GM21423 (cell line): ENCODE measurements around the gene DGCR2.

Experiments
- ATAC-seq: cut with Tn5 transposase; IDR thresholded peaks from one replicate; pipeline ENCODE4 v1.9.1; 2021; ENCODE audit warnings: mild to moderate bottlenecking, moderate library complexity; ENCODE audit not compliant: unreplicated experiment

The DGCR2 gene

GRCh38 chr22:19046719-19047609 is 75.2 kb downstream of the DGCR2 start:
- ATAC-seq: no peak

GRCh38 chr22:19046287-19046686 is 75.9 kb downstream of the DGCR2 start:
- ATAC-seq: no peak

DNA sequence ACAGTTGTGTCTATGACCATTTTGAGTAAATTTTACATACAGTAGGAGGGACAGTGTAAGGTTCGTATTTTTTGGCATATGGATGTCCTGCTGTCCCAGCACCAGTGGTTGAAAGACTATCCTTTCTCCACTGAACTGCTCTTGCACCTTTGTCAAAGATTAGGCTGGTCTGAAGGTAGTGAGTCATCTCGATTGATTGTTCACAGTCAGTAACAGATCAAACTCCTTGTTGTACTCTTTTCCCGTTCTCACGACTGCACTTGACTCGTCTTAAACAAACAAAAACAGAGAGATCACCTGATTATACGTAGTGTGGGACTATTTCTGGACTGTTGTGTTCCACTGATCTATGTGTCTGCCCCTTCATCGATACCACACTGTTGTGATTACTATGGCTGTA is 77.1 kb downstream of the DGCR2 start:
- no peak for ATAC-seq

DNA sequence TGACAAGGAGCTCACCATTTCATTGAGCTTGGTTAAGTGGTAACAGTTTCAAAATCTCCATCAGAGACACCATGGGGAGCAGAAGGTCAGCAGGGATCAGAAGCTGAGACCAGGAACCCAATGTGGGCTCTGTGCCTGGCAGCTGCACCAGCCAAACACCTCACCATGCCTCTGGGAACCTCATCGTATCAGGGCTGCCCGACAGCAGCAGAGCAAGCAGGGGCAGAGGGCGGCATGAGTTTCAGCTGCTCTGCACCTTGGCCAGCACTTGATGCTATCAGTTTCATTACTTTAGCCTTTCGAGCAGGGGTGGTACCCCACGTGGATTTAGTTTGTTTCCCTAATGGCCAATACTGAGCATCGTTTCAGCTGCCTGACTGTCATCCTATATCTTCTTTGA is 77.8 kb downstream of the DGCR2 start:
- ATAC-seq: no peak

DNA sequence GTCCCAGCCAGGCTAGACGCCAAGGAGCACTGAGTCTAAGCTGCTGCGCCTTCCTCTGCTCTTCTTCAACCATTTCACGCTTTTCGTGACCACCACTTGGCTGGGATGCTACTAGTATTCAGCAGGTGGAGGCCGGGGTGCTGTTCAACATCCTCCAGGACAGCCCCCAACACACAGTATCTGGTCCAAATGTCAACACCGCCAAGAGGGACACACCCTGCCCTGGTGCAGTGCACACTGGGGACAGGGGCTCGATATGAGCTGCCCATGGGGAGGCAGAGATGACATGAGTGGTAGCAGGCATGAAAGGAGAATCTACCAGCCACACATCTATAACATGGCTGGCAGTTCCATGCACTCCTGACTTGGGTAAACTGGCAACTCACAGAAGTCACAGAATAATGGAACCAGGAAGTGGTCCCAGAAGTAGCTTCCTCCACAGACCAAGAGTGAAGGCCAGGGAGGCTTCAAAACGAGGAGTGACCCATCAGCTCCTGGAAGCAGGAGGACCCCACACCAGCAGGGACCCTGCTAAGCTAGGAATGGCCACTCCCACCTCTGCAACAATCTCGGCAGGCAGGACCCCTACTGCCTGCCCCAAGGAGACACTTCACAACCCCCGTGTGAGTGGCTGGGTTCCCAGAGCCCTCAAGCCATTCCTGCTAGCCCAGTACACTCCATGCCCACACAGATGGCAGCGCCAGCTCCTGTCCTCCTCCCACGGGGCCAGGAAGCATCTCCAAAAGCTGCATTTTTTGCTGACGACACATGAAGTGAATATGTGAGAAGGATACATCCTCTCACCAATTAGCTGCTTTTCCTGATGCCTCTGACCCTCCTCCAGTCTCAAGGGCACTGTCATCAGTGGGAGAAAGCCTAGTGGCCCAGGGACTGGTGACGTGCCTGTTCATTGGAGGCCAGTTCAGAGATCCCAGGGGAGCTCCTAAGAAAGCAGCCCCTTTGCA is 78.8 kb downstream of the DGCR2 start:
- ATAC-seq: no peak

DNA sequence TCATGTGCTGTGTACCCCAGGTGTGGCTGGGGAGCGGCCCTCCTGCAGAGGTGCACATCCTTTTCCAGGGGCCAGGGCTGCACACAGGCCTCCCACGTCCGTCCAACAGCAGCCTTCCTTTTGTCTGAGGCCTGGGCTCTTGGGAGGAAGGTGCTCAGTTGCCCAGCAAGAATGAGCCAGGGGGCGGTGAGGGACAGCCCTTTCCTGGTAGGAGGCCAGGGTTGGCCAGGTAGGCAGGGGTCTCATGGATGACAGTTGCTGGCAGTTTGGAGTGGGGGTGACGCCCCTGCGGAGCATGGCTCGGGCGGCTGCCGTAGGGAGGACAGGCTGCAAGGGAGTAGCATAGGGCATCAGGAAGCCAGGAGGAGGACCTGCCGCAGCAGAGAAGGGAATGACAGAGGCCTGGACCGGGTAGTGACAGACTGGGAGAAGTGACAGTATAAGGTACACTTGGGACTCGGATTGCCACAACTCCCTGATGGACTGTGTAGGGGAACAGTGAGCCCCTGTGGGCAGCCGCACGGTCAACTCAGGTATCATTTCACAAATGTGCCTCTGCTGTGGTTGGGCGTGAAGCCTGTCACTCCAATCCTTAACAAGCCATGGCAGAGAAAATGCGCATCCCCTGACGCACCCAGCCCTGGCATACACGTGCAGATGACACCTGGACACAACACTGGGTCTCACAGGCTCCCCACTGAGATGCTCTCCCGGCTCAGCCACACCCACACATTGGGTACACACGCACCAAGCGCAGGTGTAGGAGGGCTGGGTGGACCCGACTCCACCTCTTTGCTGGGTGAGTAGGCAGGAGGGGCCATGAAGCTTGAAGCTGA is 79.7 kb downstream of the DGCR2 start:
- no peak for ATAC-seq

DNA sequence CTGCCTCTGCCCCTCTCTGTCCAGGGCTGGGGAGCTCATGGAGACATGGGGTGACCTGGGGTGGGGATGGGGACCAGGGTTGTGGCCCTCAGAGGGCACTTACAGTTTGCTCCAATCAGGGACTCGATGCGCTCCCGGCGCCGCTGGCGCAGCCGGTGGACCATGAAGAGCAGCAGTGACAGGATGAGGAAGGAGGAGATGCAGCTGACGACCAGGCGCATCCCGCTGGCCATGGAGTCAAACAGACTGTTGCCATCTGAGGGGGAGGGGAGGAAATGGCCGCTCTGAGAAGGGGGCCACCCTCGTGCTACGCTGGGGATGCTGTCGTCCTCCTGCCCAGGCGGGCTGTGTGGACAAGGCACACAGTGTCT is 80.5 kb downstream of the DGCR2 start:
- ATAC-seq: no peak

GRCh38 chr22:19040888-19041703 is 81.1 kb downstream of the DGCR2 start:
- no peak for ATAC-seq

GRCh38 chr22:19040391-19040861 is 81.8 kb downstream of the DGCR2 start:
- no peak for ATAC-seq

GRCh38 chr22:19039796-19040280 is 82.4 kb downstream of the DGCR2 start:
- ATAC-seq: no peak

GRCh38 chr22:19039448-19039780 is 82.8 kb downstream of the DGCR2 start:
- no peak for ATAC-seq

GRCh38 chr22:19038728-19039447 is 83.3 kb downstream of the DGCR2 start:
- ATAC-seq: no peak

- no peak for ATAC-seq
These were observed 84.1 kb downstream of the DGCR2 start for GRCh38 chr22:19038164-19038546.

DNA sequence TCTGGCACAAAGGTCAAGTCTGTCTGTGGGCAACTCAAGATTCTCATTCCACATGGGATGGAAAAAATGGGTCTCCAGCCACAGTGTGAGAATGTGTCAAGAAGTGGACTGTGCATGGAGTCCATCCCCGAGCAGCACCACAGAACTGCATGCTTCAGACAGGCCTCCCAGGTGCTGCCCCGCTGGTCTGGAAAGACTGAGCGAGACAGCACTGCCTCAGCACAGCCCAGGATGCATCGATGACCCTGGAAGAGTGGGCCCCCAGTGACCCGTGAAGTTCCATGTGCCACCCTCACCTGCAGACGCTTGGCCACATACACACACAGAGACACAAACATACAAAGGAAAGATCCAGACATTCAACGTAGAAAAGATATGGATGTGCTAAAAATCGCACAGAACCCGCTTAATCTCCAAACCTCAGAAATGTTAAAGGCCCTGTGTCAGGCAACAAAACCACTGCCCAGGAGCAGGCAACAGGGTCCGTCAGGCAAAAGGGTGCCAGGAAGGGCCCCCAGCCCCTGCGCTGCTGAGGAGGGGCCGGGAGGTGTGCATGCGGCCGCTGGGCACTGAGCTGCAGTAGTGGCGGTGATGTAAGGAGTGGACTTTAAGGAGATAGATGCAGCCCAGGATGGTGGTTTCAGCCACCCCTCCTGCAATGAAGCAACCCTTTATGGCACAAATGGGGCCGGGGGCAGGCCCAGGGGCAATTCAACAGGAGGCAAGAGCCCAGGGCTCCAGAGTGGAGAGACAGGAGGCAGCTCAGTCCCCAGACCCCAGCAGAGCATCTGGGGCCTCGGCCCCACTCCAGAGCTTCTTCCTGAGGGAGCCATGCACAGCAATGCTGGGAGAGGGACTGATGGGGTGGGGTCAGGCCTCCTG is 84.7 kb downstream of the DGCR2 start:
- ATAC-seq: no peak

DNA sequence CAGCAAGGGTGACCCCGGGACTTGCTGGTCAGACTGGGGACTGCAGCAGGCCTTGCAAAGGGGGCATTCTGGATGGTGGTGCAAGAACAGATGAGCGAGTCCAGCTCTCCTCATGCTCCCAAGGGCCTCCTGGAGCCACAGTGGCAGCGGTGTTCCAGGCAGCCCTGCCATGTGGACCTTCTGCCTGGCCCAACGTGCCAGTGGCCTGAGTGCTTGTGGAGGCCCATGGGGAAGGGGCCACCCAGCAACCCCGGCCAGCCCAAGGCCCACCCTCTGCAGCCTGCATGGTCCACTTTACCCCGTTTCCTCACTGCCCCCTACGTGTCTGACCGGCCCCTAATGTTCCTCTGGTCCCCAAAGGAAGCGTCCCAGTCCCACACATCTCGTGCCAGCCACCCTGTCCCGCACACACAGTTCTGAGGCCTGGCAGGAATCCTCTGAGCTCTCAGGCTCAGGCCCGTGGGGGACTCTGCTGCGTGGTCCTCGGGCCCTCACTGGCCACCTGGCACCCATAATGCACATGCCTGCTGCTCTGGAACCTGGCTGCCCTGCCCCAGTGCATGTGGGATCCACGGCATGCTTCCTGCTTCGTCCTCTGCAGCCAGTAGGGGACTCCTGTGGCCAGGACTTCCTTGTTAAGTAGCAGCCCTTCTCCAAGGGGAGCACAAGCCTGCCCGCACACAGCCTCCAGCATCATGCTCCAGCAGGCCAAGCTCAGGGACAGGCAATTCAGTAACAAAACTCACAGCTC is 85.5 kb downstream of the DGCR2 start:
- ATAC-seq: no peak

DNA sequence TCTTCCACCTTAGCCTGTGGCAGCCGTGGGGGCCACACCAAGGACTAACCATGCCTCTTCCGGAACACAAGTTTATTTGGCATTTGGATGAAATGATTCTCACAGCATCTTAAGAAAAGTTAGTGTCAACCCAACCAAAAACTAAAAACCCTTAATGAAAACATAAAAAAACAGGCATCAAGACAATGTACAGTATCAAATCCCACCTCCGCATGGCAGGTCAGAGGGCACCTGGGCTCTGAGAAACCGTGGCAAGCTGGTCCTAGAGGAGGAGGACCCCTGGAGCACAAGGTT is 86.0 kb downstream of the DGCR2 start:
- ATAC-seq: no peak

DNA sequence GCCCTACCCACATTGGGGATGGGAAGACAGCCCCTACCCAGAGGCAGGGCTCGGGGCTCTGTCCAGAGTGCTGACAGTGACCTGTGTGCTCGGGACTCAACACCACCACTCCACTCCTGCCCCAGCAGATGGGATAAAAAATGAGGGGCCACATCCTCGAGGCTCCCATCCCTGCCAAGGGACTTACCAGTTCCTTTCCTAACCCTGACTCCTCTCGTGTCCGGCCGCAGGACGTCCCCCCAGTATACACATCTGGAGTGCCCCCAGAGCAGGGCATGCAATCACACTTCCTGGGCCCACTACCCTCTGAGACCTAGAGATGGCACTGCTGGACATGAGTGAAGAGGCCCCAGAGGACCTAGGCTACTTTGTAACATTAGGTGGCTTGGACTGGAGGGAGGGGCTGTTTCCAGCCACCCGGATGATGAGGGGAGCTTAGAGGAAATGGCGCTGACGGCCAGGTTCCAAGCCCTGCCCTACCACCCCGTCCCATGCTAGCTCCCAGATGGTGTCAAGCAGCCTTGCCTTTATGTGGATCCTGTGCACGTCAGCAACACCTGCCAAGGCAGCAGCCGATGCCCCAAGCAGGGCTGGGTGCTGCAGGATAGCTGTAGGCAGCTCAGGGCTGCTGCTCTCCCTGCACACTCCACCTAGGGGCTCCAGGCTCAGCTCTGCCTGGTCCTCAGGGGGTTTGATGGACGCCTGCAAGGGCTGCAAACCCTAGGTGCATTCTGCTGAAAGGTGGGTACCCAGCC is 86.6 kb downstream of the DGCR2 start:
- no peak for ATAC-seq
